ENCODE measurements around the gene DNAJC11.
"Not testable (repeated sequence)": the region's sequence is repeated elsewhere in the genome, so short reads cannot be mapped to it uniquely, and the experiment has no call there.

Gene DNAJC11

GRCh38 chr1:6667139-6667538 is 34.5 kb downstream of the DNAJC11 start:
- H3K27ac ChIP-seq, result no peak overlapping the region
- H3K4me1 ChIP-seq, result no peaks in the 10 kb centered on the region
- H3K9me3 ChIP-seq (replicated peaks in 1 of 11), result peaks cover 0 to 14% (median 0%) of the 10 kb centered on the region in 11 experiments; a peak in 4 of 22 replicates
- no peak overlapping the region for H3K9ac ChIP-seq
- no peak overlapping the region for H3K4me2 ChIP-seq
- peaks cover 0 to 62% (median 26%) of the 10 kb centered on the region in 11 experiments; a peak in 13 of 22 replicates for H4K20me1 ChIP-seq
- H3K36me3 ChIP-seq, result peaks cover 77 to 100% (median 95%) of the 10 kb centered on the region in 11 experiments
- no peaks in the 10 kb centered on the region for H3K27me3 ChIP-seq
- H3K4me3 ChIP-seq, result no peak overlapping the region
- TF ChIP-seq Cebpa-rat (IDR thresholded peaks at IDR 0.05), result no peak

GRCh38 chr1:6666696-6667095 is 34.9 kb downstream of the DNAJC11 start:
- no peaks in the 10 kb centered on the region for H3K4me1 ChIP-seq
- H4K20me1 ChIP-seq, result peaks cover 0 to 62% (median 30%) of the 10 kb centered on the region in 11 experiments; a peak in 14 of 22 replicates
- H3K9me3 ChIP-seq (replicated peaks in 1 of 11), result peaks cover 0 to 14% (median 0%) of the 10 kb centered on the region in 11 experiments; a peak in 4 of 22 replicates
- H3K9ac ChIP-seq, result no peak overlapping the region
- no peaks in the 10 kb centered on the region for H3K27me3 ChIP-seq
- no peak for TF ChIP-seq Cebpa-rat (IDR thresholded peaks at IDR 0.05)
- H3K4me3 ChIP-seq, result no peak overlapping the region
- no peak overlapping the region for H3K27ac ChIP-seq
- H3K4me2 ChIP-seq, result no peak overlapping the region
- peaks cover 75 to 100% (median 95%) of the 10 kb centered on the region in 11 experiments for H3K36me3 ChIP-seq

- H3K27me3 ChIP-seq, H3K9ac ChIP-seq, H3K4me3 ChIP-seq, H3K4me2 ChIP-seq, H3K27ac ChIP-seq: not testable (repeated sequence)
- Histone ChIP-seq H4K20me1 (peaks cover 6 to 86% (median 60%) of the 10 kb centered on the region in 11 experiments; a peak in 20 of 22 replicates), H3K9me3 (replicated peaks in 1 of 11) (peaks cover 0 to 14% (median 0%) of the 10 kb centered on the region in 11 experiments; a peak in 4 of 22 replicates), H3K4me1 (peaks cover 0 to 14% (median 10%) of the 10 kb centered on the region in 10 experiments; a peak in 13 of 20 replicates), H3K36me3 (peaks cover 57 to 94% (median 78%) of the 10 kb centered on the region in 11 experiments)
These were observed 39.1 kb downstream of the DNAJC11 start for GRCh38 chr1:6662468-6662867.

GRCh38 chr1:6660415-6661049 is 41.1 kb downstream of the DNAJC11 start:
- Histone ChIP-seq H3K27me3 (no peaks in the 10 kb centered on the region), H3K4me1 (peaks cover 0 to 22% (median 12%) of the 10 kb centered on the region in 10 experiments; a peak in 14 of 20 replicates), H3K9me3 (replicated peaks in 1 of 11) (peaks cover 0 to 14% (median 0%) of the 10 kb centered on the region in 11 experiments; a peak in 4 of 22 replicates), H3K36me3 (peaks cover 46 to 91% (median 74%) of the 10 kb centered on the region in 11 experiments), H4K20me1 (peaks cover 6 to 95% (median 68%) of the 10 kb centered on the region in 11 experiments; a peak in 21 of 22 replicates), H3K9ac (no peak overlapping the region), H3K4me2 (no peak overlapping the region), H3K27ac (no peak overlapping the region), H3K4me3 (no peak overlapping the region)
- TF ChIP-seq Cebpa-rat (IDR thresholded peaks at IDR 0.05), result no peak

- Histone ChIP-seq H3K9me3 (replicated peaks in 1 of 11) (peaks cover 0 to 12% (median 0%) of the 10 kb centered on the region in 11 experiments; a peak in 4 of 22 replicates), H3K4me1 (peaks cover 0 to 22% (median 12%) of the 10 kb centered on the region in 10 experiments; a peak in 14 of 20 replicates), H3K9ac (no peak overlapping the region; a peak in 1 of 22 replicates), H4K20me1 (peaks cover 6 to 89% (median 64%) of the 10 kb centered on the region in 11 experiments; a peak in 21 of 22 replicates), H3K36me3 (peaks cover 48 to 91% (median 72%) of the 10 kb centered on the region in 11 experiments), H3K4me2 (peak overlapping the region in 6 of 11 experiments; percentile 5 to 54 (median 40); a peak in 9 of 22 replicates), H3K4me3 (no peak overlapping the region), H3K27ac (no peak overlapping the region), H3K27me3 (no peaks in the 10 kb centered on the region)
- no peak for TF ChIP-seq Cebpa-rat (IDR thresholded peaks at IDR 0.05)
These were observed 43.1 kb downstream of the DNAJC11 start for GRCh38 chr1:6658359-6659060.

- peaks cover 6 to 79% (median 63%) of the 10 kb centered on the region in 11 experiments; a peak in 21 of 22 replicates for H4K20me1 ChIP-seq
These were observed 44.5 kb downstream of the DNAJC11 start for GRCh38 chr1:6657138-6657537.

GRCh38 chr1:6653436-6654290 is 48.0 kb downstream of the DNAJC11 start:
- no peak for TF ChIP-seq Cebpa-rat (IDR thresholded peaks at IDR 0.05)
- H4K20me1 ChIP-seq, result peaks cover 6 to 57% (median 30%) of the 10 kb centered on the region in 11 experiments; a peak in 21 of 22 replicates
- peak overlapping the region in 1 of 11 experiments; percentile 18; a peak in 1 of 22 replicates for H3K27ac ChIP-seq
- H3K4me2 ChIP-seq, result no peak overlapping the region
- peaks cover 79 to 97% (median 88%) of the 10 kb centered on the region in 11 experiments for H3K36me3 ChIP-seq
- H3K9me3 ChIP-seq (replicated peaks in 1 of 11), result no peaks in the 10 kb centered on the region
- H3K9ac ChIP-seq, result no peak overlapping the region
- H3K4me3 ChIP-seq, result no peak overlapping the region
- no peaks in the 10 kb centered on the region for H3K27me3 ChIP-seq
- H3K4me1 ChIP-seq, result peaks cover 0 to 14% (median 4%) of the 10 kb centered on the region in 10 experiments; a peak in 14 of 20 replicates

More at GRCh38 chr1:6657138-6657537, 44.5 kb downstream of the DNAJC11 start:
- H3K4me1 ChIP-seq, result peaks cover 0 to 22% (median 12%) of the 10 kb centered on the region in 10 experiments; a peak in 14 of 20 replicates
- H3K27ac ChIP-seq, result no peak overlapping the region
- H3K9me3 ChIP-seq (replicated peaks in 1 of 11), result no peaks in the 10 kb centered on the region
- no peak for TF ChIP-seq Cebpa-rat (IDR thresholded peaks at IDR 0.05)
- no peak overlapping the region for H3K4me3 ChIP-seq
- H3K4me2 ChIP-seq, result no peak overlapping the region
- no peaks in the 10 kb centered on the region for H3K27me3 ChIP-seq
- H3K9ac ChIP-seq, result no peak overlapping the region
- H3K36me3 ChIP-seq, result peaks cover 49 to 91% (median 72%) of the 10 kb centered on the region in 11 experiments

GRCh38 chr1:6652986-6653385 is 48.6 kb downstream of the DNAJC11 start:
- Histone ChIP-seq H3K27me3 (no peaks in the 10 kb centered on the region), H3K4me2 (no peak overlapping the region), H4K20me1 (peaks cover under 1 to 54% (median 24%) of the 10 kb centered on the region in 11 experiments; a peak in 20 of 22 replicates), H3K4me1 (peaks cover 0 to 10% (median 0%) of the 10 kb centered on the region in 10 experiments; a peak in 5 of 20 replicates), H3K27ac (peak overlapping the region in 1 of 11 experiments; percentile 18; a peak in 2 of 22 replicates), H3K4me3 (no peak overlapping the region), H3K36me3 (peaks cover 72 to 95% (median 87%) of the 10 kb centered on the region in 11 experiments), H3K9me3 (replicated peaks in 1 of 11) (no peaks in the 10 kb centered on the region), H3K9ac (no peak overlapping the region)
- TF ChIP-seq Cebpa-rat (IDR thresholded peaks at IDR 0.05), result no peak

All from BLaER1 treated with 17β-estradiol and CSF1 and Interleukin-3, amounts not matched to agents 10 nM and 100 nM (cell line).